WTC11 (cell line): ENCODE data around the gene MRPS23.

Experiments used
- TEAD1 ChIP-seq: sonication (generic); formaldehyde crosslinking; IDR thresholded peaks from 2 replicates; pipeline ENCODE4 v1.8.0; 2022; ENCODE audit warnings: mild to moderate bottlenecking, missing genetic modification reagents
- TF ChIP-seq, protein P1 (sequence below): fragments of 200-600 bp; IDR thresholded peaks from 2 replicates; pipeline ENCODE4 v1.8.0; 2022; ENCODE audit warnings: antibody characterized with exemption

DNA sequence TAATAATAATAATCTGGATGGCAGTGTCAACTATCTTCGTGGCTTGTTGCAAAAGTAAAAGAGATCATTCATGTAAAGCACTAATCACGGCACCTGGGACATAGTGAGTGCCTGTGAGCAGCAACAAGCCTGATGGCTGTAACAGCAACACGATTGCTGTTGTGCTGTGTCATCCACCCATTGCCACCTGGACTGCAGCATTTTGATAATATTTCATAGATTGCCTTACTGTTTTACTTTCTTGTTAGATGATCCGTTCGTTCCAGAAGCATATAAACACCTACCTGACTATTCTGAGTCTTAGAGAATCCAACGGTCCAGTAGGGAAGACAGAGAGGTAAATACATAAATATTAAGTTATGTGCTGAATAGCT lies 3.1 kb upstream of the MRPS23 start:
- TF ChIP-seq, protein P1, sequence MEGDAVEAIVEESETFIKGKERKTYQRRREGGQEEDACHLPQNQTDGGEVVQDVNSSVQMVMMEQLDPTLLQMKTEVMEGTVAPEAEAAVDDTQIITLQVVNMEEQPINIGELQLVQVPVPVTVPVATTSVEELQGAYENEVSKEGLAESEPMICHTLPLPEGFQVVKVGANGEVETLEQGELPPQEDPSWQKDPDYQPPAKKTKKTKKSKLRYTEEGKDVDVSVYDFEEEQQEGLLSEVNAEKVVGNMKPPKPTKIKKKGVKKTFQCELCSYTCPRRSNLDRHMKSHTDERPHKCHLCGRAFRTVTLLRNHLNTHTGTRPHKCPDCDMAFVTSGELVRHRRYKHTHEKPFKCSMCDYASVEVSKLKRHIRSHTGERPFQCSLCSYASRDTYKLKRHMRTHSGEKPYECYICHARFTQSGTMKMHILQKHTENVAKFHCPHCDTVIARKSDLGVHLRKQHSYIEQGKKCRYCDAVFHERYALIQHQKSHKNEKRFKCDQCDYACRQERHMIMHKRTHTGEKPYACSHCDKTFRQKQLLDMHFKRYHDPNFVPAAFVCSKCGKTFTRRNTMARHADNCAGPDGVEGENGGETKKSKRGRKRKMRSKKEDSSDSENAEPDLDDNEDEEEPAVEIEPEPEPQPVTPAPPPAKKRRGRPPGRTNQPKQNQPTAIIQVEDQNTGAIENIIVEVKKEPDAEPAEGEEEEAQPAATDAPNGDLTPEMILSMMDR, result no peak
- TF ChIP-seq TEAD1 (CRISPR knock-in tag), result no peak
